ENCODE measurements around the gene SPOP.

The SPOP gene

DNA sequence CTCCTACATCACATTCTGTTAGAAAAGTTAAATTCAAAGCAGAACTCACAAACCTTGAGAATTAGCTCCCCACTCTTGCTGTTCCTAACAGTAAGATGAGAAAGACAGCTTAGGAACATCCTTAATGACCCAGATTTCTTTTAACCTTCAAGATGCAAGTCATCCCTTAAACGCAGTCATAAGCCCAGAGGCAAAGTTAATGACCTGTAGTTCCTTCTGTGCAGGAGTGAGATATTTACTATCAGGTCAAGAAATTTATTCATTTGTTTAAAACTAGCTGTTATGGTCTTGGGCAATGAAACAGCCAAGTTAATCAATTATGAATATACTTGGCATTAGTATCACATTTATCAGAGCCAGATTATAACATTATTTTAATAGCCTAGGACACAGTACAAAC lies 65.2 kb downstream of the SPOP start:
- no peak for DNase-seq

DNA sequence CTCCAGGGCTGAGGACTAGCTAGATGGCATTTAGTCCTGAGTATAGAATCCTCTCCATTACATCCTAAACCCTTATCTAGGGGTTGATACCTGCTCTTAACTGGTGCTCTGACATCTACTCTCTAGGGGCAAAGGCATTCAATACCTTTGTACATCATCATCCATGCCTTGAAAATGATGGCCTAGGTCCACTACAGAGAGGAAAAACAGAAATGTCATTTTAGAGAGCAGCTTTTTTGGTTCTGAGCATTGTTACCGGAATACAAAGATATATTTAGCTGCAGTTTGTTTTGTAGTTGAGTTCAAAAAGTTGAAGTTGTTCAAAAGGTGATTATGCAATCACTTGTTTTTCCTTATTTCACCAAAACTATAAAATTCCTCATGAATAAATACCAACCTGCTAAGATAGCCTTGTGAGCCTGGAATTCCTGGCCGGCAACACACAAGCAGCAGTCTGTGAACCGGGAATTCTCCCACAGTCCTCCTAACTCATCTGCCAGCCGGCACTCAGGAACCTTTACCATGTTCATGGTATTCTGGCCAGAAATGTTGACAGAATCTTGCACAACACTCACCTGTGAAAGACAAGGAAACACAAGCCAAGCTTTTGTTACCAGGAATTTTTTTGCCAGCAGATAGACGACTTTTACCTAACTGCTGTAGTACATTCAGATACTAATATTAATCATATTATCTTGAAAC lies 66.9 kb downstream of the SPOP start:
- no peak for DNase-seq

DNA sequence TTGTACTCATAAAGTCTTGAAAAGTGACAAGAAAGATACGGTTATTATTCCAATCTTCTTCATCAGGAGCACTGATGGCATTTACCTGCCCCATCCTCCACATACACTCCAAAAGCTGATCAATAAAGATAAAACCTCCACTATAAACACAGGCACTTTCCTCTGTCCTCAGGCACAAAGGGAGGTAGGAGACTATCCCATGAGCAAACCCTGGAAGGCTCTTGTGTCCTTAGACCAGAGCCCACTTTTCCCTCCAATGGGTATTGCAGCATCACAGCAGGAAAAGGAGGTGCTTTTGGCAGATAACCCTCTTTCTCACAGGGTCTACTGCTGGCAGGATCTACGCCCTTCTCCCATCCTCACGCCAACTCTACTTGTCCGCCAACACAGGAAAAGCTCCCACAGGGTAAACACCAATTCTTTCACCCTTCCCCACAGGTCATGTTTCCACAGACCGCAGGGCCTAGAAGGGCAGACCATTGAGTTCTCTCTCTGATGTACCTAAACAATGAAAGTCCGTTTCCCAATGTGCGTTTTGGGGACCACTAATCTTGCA lies 73.5 kb downstream of the SPOP start:
- DNase-seq = no peak

DNA sequence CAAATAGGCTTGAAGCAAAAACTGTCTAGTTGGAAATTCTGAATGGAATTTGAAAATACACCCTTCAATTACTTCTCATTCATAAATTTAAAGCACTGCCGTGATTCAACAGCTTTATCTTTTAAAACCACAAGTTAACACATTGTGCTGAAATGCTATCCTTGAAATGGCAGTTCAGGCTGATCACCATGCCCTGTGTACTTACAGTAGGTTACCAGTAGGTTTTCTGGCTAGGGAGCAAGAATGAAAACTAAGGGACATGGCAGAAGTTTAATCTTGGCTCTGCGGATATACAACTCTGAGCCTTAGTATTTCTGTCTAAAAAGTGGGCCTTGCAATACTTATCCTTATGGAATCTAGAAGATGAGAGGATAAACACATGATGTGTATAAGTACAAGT lies 74.2 kb downstream of the SPOP start:
- DNase-seq = no peak

DNA sequence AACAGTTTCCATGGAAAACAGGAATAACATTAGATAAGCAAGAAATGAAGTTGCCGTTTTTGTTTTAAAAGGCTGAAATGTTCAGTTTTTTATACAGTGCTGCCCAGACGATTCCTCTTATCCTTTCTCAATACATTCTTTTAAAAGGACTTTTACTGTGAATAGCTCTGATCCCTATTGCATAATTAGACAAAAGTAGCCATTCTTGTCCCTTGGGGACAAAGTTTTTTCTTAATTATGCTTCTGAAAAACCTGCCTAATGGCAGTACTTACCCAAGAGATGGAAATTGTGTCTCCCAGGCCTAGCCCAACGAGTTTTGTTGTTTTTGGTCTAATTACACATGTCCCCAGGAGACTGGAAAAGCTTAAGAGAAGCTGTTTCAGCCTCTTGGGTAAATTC lies 74.7 kb downstream of the SPOP start:
- no peak for DNase-seq

DNA sequence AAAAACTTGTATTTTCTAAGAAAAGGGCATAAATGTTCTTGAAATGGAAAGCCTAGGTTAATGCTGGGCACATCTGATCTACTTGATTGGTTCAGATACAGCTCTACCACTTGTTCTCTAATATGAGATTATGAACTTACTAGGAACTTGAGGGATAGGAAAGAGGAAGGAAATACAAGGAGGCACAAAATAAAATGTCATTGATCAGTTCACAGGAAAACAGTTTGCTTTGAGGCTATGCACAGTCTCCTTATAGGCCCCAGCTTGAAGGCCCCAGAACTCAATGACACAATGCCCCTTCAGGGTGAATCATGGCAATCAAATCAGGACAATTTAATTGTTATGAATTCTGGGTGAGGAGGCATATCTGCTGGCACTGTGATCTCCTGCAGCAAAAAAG lies 75.1 kb downstream of the SPOP start:
- DNase-seq = no peak

DNA sequence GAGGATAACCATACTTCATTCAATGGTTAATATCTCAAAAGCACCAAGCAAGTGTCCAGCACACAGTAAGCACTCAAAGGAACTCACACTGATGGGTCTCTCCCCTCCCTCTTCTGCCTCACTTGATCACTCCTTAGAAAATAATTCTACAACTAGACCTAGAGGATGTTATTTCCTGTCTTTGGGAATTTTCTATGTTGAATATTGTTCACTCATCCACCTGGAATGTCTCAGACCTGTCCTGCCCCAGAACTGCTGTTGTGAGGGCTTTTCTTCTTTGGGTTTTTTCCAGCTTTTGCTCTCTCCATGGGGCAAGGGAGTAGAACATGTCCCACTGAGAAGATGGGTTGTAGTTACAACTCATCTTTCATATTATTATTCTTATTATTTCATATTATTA lies 76.9 kb downstream of the SPOP start:
- DNase-seq = no peak

DNA sequence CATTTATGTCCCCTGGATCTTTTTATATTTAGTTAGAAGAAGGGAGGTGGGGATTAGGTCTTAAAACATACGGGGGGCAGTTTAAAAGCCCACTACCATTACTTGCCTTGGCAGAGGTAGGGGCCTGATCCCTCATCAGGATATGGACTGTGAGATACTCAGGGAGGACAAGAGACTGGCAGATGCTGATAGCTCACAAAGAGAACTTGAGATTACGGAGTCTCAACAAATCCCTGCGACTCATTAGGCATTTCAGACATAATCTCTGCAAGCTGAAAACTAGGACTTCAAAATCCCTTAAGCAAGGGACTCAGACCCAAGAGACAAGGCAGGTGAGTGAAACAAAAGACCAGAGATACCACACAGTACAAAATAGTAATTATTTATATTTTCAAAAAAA lies 79.0 kb downstream of the SPOP start:
- no peak for DNase-seq

DNA sequence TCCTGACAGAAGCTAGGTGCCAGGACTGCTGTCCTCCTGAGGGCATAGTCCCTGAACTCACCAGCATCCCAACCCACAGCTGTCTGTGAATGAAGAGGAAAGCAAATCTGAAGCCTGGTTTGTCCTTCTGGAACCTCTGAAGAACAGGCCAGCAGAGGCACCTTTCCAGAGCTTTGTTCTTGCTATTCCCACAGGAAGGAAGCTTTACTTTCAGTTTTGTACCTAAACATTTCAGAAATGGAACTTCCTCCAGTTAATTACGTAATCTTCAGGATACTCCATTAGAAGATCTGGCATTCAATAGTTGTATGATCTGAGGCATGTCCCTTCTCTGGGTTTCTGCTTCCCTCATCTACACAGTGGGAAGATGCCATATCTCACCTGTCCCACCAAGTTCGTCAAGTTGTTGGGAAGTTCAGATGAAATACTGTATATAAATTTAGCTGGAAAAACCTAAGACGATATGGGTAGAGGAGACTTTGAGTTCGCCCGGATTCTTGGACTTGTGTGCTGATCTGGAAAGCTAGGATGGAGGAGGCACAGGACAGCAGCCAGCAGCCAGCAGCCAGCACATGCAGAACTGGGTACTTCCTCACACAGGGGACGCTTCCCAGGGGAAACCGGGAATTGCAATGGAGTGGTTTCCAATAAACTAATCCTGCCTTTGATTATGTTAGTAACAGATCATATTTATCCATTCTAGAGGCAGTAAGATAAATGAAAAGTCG lies 79.8 kb downstream of the SPOP start:
- no peak for DNase-seq

DNA sequence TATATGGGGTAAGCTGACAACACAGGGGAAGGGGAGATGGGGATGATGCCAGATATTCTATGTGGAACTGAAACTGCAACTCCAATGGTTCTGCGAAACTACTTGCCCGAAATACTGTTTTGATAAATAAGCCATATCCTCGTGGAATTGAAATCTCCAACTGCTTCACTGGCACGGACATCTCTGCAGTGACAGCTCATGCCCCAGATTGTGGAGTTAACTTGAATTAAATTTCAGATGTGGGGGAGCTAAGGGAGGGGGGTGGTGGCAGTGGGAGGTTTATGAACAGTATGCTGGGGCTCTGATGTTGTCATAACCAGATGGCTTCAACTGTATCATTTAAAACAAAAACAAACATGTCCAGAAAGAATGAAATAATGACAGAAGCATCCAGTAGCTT lies 80.5 kb downstream of the SPOP start:
- DNase-seq = no peak

DNA sequence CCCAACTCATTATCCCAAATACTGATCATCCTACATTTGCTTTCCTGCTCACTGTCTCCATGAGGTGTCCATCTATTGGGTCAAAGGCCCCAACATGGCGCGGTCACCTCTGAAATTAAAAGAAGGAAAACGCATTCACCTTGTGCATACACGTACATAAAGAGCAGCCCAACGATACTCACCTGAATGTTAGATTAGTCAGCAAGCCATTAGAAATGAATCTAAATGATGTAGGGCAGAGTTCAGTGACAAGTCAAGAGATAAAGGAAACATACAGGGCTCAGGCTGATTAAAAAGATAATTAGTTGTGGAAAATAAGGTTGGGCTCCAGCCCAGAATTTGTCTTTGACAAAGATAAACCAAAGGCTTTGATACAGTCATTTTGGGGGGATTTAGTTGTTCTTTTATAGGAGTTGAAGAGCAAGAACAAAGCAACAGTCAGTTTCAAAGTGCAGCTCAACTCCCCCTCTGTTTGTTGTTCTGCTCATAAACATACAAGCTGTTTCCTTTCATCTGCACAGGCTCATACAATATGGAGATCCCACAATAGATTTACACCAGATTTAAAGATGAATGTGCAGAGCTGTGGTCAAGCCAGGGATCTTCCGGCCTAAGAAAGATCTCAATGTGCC lies 81.2 kb downstream of the SPOP start:
- no peak for DNase-seq

DNA sequence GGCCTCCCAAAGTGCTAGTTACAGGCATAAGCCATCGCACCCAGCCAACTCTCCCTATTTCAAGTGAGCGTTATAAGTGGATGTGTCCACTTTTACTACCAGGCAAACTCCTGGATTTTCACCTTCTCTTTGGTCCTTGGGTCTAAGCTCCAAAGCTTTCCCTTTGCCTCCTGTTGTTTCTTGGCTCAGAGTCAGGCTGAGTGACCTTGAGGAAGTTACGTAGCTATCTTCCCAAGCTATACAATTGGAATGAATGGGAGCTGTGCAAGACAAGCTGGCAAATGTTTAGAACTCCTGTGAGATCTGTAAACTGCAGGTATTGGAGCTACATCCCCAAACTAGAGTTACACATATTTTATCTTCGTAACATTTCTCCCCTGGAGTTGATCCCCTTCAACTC lies 81.9 kb downstream of the SPOP start:
- no peak for DNase-seq

DNA sequence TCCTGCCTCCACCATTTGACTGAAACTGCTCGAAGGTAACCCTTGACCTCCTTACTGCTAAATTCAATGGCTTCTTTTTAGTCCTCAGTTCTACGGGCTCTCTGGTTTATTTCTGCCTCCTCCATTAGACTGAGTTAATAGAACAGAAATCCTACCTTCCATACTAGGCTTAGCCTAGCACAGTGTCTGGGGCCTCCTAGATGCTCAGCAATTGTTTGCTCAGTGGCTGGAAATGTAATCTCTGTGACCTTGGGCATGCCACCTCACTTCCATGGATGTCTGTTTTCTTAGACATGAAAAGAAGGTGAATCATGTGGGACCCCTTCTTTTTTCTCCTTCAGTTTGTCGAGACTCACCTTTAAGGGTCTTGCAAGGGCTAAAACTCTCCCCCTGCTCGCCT lies 82.6 kb downstream of the SPOP start:
- no peak for DNase-seq

DNA sequence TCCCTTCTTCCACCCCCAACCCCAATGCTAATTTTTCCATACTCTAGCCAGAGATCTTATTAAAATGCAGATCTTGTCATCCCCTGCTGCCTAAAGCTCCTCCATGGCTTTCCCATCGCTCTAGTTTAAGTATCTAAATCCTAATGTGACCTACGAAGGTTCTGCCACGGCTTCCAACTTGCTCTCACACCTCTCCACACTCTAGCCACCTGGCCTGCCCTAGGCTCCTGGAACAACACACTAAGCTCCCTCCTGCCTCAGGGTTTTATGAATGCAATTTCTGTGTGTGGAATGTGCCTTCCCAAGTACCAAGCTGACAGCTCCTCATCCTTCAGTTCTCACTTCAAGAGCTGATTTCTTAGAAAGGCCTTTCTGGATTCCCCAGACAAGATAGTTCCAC lies 85.6 kb downstream of the SPOP start:
- DNase-seq = no peak

DNA sequence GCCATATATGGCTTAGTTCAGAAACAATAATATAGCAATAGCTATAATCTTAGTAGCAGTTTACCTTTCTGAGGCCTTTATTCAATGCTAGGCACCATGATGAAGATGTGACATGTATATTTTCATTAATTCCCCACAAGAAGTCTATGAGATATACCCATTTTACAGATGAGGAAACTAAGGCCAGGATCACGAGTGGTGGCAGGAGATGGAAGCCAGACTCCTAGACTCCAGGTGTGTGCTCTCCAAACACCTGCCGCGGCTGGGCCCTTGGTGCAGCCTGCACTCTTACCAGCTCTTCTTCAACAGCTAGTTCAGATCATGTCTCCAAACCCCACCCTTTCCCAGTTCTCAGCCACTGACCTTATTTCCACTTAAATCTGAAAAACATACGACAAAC lies 87.0 kb downstream of the SPOP start:
- DNase-seq = no peak

DNA sequence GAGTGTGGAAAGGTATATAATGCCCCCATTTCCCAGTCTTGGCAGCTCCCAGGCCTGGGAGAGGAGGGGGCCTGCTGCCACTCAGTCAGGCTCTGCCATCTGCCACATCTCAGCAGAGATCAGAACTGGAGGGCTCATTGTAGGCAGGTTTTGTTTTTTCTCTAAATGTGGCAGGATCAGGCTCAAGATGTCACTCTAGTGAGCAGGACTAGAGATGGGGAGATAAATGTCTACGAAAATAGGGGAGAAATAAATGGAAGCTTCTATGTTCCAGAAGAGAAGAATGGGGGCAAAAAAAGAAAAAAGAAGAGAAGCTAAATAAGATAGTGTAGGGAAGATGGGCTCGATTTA lies 88.3 kb downstream of the SPOP start:
- no peak for DNase-seq

DNA sequence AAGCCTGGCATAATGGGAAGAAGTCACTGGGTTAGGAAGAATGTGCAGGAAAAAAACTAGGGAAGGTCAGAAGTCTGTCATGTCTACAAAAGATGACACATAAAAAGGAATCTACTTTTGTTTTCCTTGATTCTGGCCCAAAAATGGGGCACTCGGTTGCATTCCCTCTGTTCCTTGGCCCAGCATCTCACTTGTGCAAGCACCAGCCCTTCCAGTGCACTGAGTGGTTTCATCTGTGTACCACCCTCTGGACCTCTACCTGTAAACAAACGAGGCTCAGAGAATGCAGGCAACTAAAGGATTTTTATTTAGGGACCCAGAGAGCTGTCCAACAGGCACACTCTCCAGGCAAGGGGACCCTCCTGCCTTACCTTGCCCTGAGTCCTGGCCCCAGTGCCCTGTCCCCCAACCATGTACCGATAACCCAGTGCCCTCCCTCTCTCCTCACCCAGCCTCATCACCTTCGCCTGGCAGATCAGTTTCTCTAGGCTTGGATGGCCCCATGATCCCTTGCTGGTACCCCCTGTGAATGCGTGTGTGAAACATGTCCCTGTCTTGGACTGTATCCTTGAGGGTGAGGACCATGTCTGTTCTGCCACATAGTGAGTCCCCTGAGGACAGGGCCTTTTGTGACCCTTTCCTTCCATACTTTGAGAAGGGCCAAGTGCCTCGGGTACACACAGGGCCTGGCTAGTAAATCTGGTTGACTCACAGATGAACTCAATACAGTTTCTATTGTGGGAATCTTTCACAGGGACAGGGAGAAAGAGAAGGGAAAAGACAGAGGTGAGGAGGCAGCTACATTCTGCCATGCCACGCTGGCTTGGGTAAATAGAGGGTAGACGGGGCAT lies 88.9 kb downstream of the SPOP start:
- no peak for DNase-seq

DNA sequence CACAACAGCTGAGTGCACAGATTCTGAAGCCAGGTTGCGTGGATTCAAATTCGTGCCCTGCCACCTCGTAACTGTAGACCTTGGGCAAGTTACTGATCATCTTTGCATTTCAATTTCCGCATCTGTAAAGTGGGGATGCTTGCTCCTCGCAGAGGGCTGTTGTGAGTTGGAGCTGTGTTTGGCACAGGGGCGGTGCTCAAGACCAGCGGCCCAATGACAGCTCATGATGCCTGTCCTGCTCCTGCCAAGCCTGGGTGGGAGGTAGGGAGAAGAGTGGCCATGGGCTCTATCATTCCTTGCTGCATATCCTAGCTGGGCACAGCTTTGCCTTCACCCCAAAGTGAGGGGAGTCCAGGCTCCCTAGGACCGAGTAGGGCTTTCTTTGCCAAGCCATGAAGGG lies 89.6 kb downstream of the SPOP start:
- no peak for DNase-seq

DNA sequence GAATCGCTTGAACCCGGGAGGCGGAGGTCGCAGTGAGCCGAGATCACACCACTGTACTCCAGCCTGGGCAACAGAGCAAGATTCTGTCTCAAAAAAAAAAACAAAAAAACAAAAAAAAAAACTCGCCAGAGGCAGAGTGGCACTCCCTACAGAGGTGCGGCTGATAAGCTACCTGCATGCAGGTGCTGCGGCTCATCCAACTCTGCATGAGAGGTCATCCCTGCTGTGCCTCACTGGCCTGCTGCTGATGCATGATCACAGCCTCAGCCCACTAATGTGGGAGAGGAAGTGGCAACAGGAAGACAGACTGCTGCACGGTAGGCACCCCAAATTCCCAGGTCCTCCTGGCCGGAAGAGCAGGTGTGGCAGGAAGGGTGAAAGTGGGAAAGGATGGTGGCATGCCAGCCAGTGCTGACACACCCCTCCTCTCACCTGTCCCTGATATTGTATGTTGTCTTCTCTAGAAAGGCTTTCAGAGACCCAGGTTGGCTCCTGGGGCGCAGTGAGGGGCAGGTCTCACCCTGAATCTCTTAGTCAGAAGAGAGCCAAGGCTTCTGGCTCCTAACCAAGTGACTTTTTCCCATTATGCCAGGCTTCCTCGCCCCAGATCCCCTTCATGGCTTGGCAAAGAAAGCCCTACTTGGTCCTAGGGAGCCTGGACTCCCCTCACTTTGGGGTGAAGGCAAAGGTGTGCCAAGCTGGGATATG lies 90.4 kb downstream of the SPOP start:
- no peak for DNase-seq

DNA sequence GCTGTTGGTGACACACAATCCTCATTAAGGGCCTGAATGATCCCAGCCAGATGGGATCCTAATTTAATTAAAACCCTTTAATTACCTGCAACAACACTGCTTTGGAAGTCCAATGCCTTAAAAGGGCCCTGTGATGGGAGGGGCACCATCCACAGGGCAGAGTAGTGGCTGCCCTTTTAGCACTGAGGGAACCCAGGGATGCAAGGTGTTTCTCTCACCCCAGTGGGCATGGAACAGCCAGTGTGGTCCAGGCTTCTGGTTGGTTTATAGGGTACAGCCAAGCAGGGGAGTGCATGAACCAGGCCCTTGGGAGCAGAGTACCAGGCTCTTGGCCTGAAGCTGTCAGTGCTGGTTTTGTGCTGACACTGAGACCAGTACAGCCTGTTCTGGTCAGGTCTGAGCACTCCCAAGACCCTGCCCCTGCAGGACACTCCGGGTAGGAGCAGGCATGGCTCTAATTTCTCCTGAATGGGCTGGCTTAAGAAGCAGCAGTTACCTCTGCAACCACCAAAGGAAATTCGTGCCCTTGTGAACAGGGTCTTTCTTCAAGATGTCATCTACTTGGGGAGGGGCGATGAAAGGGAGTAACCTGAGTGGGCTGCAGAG lies 92.4 kb downstream of the SPOP start:
- no peak for DNase-seq

DNA sequence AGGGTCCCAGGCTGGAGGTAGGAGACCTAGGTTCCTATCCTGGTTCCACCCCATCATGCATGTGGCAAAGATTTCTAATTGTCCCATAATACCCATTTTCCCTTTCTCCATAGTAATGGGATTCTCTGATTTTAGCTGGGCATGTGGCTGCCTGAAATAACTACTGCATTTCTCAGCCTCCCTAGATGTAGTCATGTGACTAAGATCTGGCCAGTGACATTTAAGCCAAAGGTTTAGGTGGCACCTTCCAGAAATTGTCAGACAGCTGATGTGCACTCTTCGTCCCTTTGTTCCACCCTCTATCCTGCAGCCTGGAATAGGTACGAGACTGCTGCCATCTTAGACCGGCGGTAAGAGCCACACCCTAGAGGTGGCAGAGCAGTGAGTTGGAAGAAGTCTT lies 94.0 kb downstream of the SPOP start:
- no peak for DNase-seq

DNA sequence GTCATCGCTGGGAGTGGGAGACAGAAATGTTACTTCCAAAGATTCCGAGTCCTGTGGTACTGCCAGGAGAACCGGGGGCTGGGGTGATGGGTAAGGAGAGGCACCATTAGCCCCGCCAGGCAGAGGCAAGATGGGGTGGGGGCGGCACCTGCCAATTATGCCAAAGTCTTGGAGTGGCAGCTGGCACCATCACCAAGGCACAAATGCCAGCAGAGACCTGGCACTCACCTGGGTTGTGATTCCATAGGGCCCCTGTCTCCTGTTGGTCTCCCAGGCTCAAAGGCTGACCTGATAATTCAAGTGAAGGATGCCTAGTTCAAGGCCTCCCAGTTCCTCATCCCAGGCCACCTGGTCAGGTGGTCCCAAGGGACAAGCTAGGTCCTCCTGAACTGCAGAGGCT lies 94.7 kb downstream of the SPOP start:
- no peak for DNase-seq
